SK-N-SH (cell line): ENCODE measurements around the gene EHBP1L1. TPM values are rescaled to one million over a fixed set of nuclear protein-coding genes. Genes with fewer than 3 reads are reported as not detected.

ENCODE experiments used
- CTCF ChIA-PET: fragments of 300-600, 350-600 bp; formaldehyde crosslinking; extraction: SDS; loops from one replicate; lab custom pipeline; 2021; lab: Yijun Ruan, JAX
- POLR2A ChIA-PET: fragments of 350-600 bp; sonication (Branson Sonifier 250); formaldehyde crosslinking; extraction: SDS; loops from one replicate; lab custom pipeline; 2020; ENCODE audit warnings: antibody characterized with exemption, inconsistent platforms; lab: Yijun Ruan, JAX
- DNase-seq: peaks from one replicate; pipeline ENCODE4 v3.0.0; 2012
- H2AFZ ChIP-seq: fragments of 200-600 bp; sonication (generic); 2 replicates; pipeline ENCODE4 v1.8.1; 2016; ENCODE audit warnings: antibody characterized with exemption, mild to moderate bottlenecking, low read depth
- H3F3A ChIP-seq: fragments of 200-600 bp; sonication (generic); replicated peaks from 2 replicates; pipeline ENCODE3; 2016; ENCODE audit warnings: antibody characterized with exemption, mild to moderate bottlenecking; ENCODE audit not compliant: insufficient read depth
- H3K27ac ChIP-seq, 2 experiments: fragments of 200-500 bp in 1 of 2; fragments of 200-600 bp in 1 of 2; sonication (Bioruptor generic) in 1 of 2; sonication (generic), shearing (Covaris generic) in 1 of 2; 2 replicates each; pipeline versions ENCODE4 v1.5.1 to v1.6.1; 2014 to 2016; ENCODE audit warnings: low read depth in 2 of 2, inconsistent platforms in 1 of 2, low read length in 1 of 2, mild to moderate bottlenecking in 1 of 2, mixed read lengths in 1 of 2
- H3K27me3 ChIP-seq: fragments of 200-600 bp; sonication (generic), shearing (Covaris generic); 2 replicates; pipeline ENCODE4 v1.6.1; 2016; ENCODE audit warnings: mixed run types; ENCODE audit not compliant: insufficient read depth
- H3K36me3 ChIP-seq, 2 experiments: fragments of 200-500 bp in 1 of 2; fragments of 200-600 bp in 1 of 2; sonication (Bioruptor generic) in 1 of 2; sonication (generic) in 1 of 2; replicated peaks in 1 of 2; 2 replicates each; pipeline versions ENCODE3 to v1.5.1; 2014 to 2016; ENCODE audit warnings: low read length in 1 of 2, mild to moderate bottlenecking in 1 of 2; ENCODE audit not compliant: insufficient read depth in 2 of 2, control insufficient read depth in 1 of 2
- H3K4me1 ChIP-seq, 2 experiments: fragments of 200-500 bp in 1 of 2; fragments of 200-600 bp in 1 of 2; sonication (Bioruptor generic) in 1 of 2; sonication (generic), shearing (Covaris generic) in 1 of 2; 2 replicates each; pipeline versions ENCODE4 v1.5.1 to v1.6.1; 2014 to 2016; ENCODE audit warnings: low read depth in 1 of 2, low read length in 1 of 2, mixed run types in 1 of 2; ENCODE audit not compliant: insufficient read depth in 2 of 2, control insufficient read depth in 1 of 2
- H3K4me2 ChIP-seq: fragments of 200-600 bp; sonication (generic), shearing (Covaris generic); 2 replicates; pipeline ENCODE4 v1.6.1; 2017; ENCODE audit warnings: mixed run types
- H3K4me3 ChIP-seq, 2 experiments: fragments of 200-500 bp in 1 of 2; fragments of 200-600 bp in 1 of 2; sonication (Bioruptor generic) in 1 of 2; sonication (generic), shearing (Covaris generic) in 1 of 2; 2 replicates each; pipeline versions ENCODE4 v1.5.1 to v1.8.1; 2014 to 2016; ENCODE audit warnings: low read depth in 2 of 2, inconsistent platforms in 1 of 2, low read length in 1 of 2, mild to moderate bottlenecking in 1 of 2, mixed read lengths in 1 of 2, moderate library complexity in 1 of 2
- H3K79me2 ChIP-seq: fragments of 200-600 bp; sonication (generic); 2 replicates; pipeline ENCODE4 v1.8.1; 2017; ENCODE audit warnings: mild to moderate bottlenecking; ENCODE audit not compliant: insufficient read depth
- H3K9ac ChIP-seq: fragments of 200-600 bp; sonication (generic); 2 replicates; pipeline ENCODE4 v1.6.1; 2017; ENCODE audit warnings: mixed run types
- H3K9me2 ChIP-seq: fragments of 200-600 bp; sonication (generic); 2 replicates; pipeline ENCODE4 v1.6.1; 2017; ENCODE audit warnings: mixed run types
- H3K9me3 ChIP-seq: fragments of 200-600 bp; sonication (generic); 2 replicates; pipeline ENCODE4 v1.6.1; 2017; ENCODE audit warnings: mixed run types, mild to moderate bottlenecking, moderate library complexity
- H4K20me1 ChIP-seq: fragments of 200-600 bp; sonication (generic); 2 replicates; pipeline ENCODE4 v1.6.1; 2017; ENCODE audit warnings: mild to moderate bottlenecking, mixed run types; ENCODE audit not compliant: insufficient read depth
- FOSL2 ChIP-seq: IDR thresholded peaks from 2 replicates; pipeline ENCODE4 v1.4.0; 2012; ENCODE audit warnings: low read depth, mild to moderate bottlenecking, moderate library complexity, borderline replicate concordance
- IRF3 ChIP-seq: fragments of 150-350 bp; IDR thresholded peaks from 2 replicates; pipeline ENCODE4 v1.6.1; 2016; ENCODE audit warnings: mild to moderate bottlenecking, low read depth, low read length
- MAX ChIP-seq: IDR thresholded peaks from 2 replicates; pipeline ENCODE4 v1.4.0; 2012; ENCODE audit warnings: low read depth
- MEF2A ChIP-seq: IDR thresholded peaks from 2 replicates; pipeline ENCODE4 v1.4.0; 2012; ENCODE audit warnings: low read depth, borderline replicate concordance
- NFIC ChIP-seq: IDR thresholded peaks from 2 replicates; pipeline ENCODE4 v1.4.0; 2012; ENCODE audit warnings: borderline replicate concordance
- NRF1 ChIP-seq: IDR thresholded peaks from 2 replicates; pipeline ENCODE4 v1.6.1; 2012; ENCODE audit warnings: low read depth, mild to moderate bottlenecking, low read length
- RAD21 ChIP-seq: IDR thresholded peaks from 2 replicates; pipeline ENCODE4 v1.6.1; 2012; ENCODE audit warnings: mild to moderate bottlenecking, low read length
- REST ChIP-seq: IDR thresholded peaks from 2 replicates; pipeline ENCODE4 v1.6.1; 2012; ENCODE audit warnings: mild to moderate bottlenecking, low read depth, low read length, moderate library complexity
- SIN3A ChIP-seq: IDR thresholded peaks from 2 replicates; pipeline ENCODE4 v1.6.1; 2012; ENCODE audit warnings: low read depth, mild to moderate bottlenecking, low read length, moderate library complexity, borderline replicate concordance
- TAF1 ChIP-seq: IDR thresholded peaks from 2 replicates; pipeline ENCODE4 v1.6.1; 2012; ENCODE audit warnings: low read depth, mild to moderate bottlenecking, low read length, moderate library complexity, borderline replicate concordance
- USF2 ChIP-seq: fragments of 150-350 bp; IDR thresholded peaks from 2 replicates; pipeline ENCODE4 v1.6.1; 2017; ENCODE audit warnings: antibody characterized with exemption, low read length, low read depth, borderline replicate concordance
- ZBTB33 ChIP-seq: IDR thresholded peaks from 2 replicates; pipeline ENCODE4 v1.4.0; 2012; ENCODE audit warnings: low read depth, borderline replicate concordance
- WGBS: methylation state at CpG from one replicate; pipeline ENCODE4 v1.1.6; 2017; ENCODE audit warnings: low lambda C conversion rate; 5-methylcytosine and 5-hydroxymethylcytosine counted together
- polyA plus RNA-seq, 3 experiments: library from polyadenylated mRNA; depleted of rRNA; stranded (reverse); fragments of >200 nt; gene quantifications; 2 replicates each; pipeline ENCODE4 v1.2.3, GENCODE V29; 2012
- TF ChIP-seq, protein P1 (sequence below): IDR thresholded peaks from 2 replicates; pipeline ENCODE4; 2012

EHBP1L1 gene
- polyA plus RNA-seq, 1 of the 3 experiments (the other 2 are of a cell fraction), result 48.7 TPM

- ChIA-PET CTCF (interaction anchor here (0.6 to 4.5 kb wide), 4 partner anchors 14 to 178 kb away, joined by 3 to 42 read pairs (median 4); no protein-coding TSS in a partner anchor), POLR2A (interaction anchor here (1.0 to 3.9 kb wide), 2 partner anchors 12 to 22 kb away, joined by 3 to 25 read pairs; no protein-coding TSS in a partner anchor)
- Histone ChIP-seq H3K4me3 (no peak overlapping the region), H3K9me2 (no peaks in the 10 kb centered on the region), H2AFZ (no peak overlapping the region), H4K20me1 (peaks cover 9% of the 10 kb centered on the region), H3K27ac (no peak overlapping the region; a peak in 1 of 4 replicates), H3K79me2 (peaks cover 16% of the 10 kb centered on the region), H3K36me3 (peaks cover 0 to 18% of the 10 kb centered on the region in 2 experiments), H3K27me3 (no peaks in the 10 kb centered on the region), H3K9ac (no peak overlapping the region), H3K4me2 (no peak overlapping the region), H3K9me3 (no peaks in the 10 kb centered on the region), H3F3A (peaks cover 24% of the 10 kb centered on the region), H3K4me1 (peaks cover 5 to 25% of the 10 kb centered on the region in 2 experiments; a peak in 3 of 4 replicates)
- DNase-seq, result no peak
- WGBS, result 93% methylated on average over 18 of the region's 35 CpGs
- no peak for TF ChIP-seq MEF2A
- no peak for TF ChIP-seq IRF3
- TF ChIP-seq, protein P1, sequence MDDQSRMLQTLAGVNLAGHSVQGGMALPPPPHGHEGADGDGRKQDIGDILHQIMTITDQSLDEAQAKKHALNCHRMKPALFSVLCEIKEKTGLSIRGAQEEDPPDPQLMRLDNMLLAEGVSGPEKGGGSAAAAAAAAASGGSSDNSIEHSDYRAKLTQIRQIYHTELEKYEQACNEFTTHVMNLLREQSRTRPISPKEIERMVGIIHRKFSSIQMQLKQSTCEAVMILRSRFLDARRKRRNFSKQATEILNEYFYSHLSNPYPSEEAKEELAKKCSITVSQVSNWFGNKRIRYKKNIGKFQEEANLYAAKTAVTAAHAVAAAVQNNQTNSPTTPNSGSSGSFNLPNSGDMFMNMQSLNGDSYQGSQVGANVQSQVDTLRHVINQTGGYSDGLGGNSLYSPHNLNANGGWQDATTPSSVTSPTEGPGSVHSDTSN, result no peak
- TF ChIP-seq SIN3A, result no peak
- no peak for TF ChIP-seq TAF1
- no peak for TF ChIP-seq RAD21
- no peak for TF ChIP-seq MAX
- no peak for TF ChIP-seq FOSL2
- no peak for TF ChIP-seq REST
- no peak for TF ChIP-seq NFIC
- TF ChIP-seq NRF1, result no peak
- no peak for TF ChIP-seq USF2
- no peak for TF ChIP-seq ZBTB33
Measured at GRCh38 chr11:65640483-65641296, 64.8 kb downstream of the EHBP1L1 start.
